PC-3 (cell line): ENCODE measurements around the gene KMT5B.

Source experiments
- CTCF ChIP-seq: fragments of 300-600 bp; sonication (generic); conservative IDR thresholded peaks from 2 replicates; pipeline ENCODE4 v1.5.1; 2017; ENCODE audit warnings: antibody characterized with exemption, low read depth, mild to moderate bottlenecking, low read length
- EZH2 ChIP-seq: fragments of 300-600 bp; sonication (generic); IDR thresholded peaks from one replicate; pipeline ENCODE4 v1.6.1; 2017; ENCODE audit warnings: antibody characterized with exemption, mild to moderate bottlenecking, low read length; ENCODE audit not compliant: unreplicated experiment
- EZH2phosphoT487 ChIP-seq: fragments of 300-600 bp; sonication (generic); IDR thresholded peaks from 2 replicates; pipeline ENCODE4 v1.6.1; 2018; ENCODE audit warnings: mild to moderate bottlenecking, antibody characterized with exemption, low read length, borderline replicate concordance

- TF ChIP-seq EZH2: no peak
- no peak for TF ChIP-seq CTCF
- TF ChIP-seq EZH2phosphoT487: no peak
Observed at GRCh38 chr11:68204402-68204801, 8.7 kb downstream of the KMT5B start.
